OCI-LY1 (cell line): ENCODE measurements around the gene OR2H2.

ENCODE experiments used
- H2AFZ ChIP-seq: fragments of 200-600 bp; sonication (generic), shearing (Covaris generic); 2 replicates; pipeline ENCODE4 v1.6.0; 2014; ENCODE audit warnings: antibody characterized with exemption, mild to moderate bottlenecking, low read length
- H3F3A ChIP-seq: fragments of 200-600 bp; sonication (generic), shearing (Covaris generic); 2 replicates; pipeline ENCODE4 v1.6.0; 2014; ENCODE audit warnings: mild to moderate bottlenecking, antibody characterized with exemption, low read length, moderate library complexity; ENCODE audit not compliant: insufficient read depth
- H3K27ac ChIP-seq: fragments of 200-600 bp; sonication (generic); 2 replicates; pipeline ENCODE4 v1.5.1; 2014; ENCODE audit warnings: low read length, mixed run types, mild to moderate bottlenecking, low read depth; ENCODE audit not compliant: poor library complexity, severe bottlenecking
- H3K27me3 ChIP-seq: fragments of 200-600 bp; sonication (generic); 2 replicates; pipeline ENCODE4 v1.6.0; 2014; ENCODE audit warnings: antibody characterized with exemption, mild to moderate bottlenecking, low read length, moderate library complexity; ENCODE audit not compliant: insufficient read depth
- H3K36me3 ChIP-seq: fragments of 200-600 bp; sonication (generic); 2 replicates; pipeline ENCODE4 v1.6.1; 2014; ENCODE audit warnings: mild to moderate bottlenecking, antibody characterized with exemption, low read length, moderate library complexity, mixed read lengths; ENCODE audit not compliant: insufficient read depth
- H3K4me1 ChIP-seq: fragments of 200-600 bp; sonication (generic); 2 replicates; pipeline ENCODE4 v1.5.1; 2014; ENCODE audit warnings: mild to moderate bottlenecking, low read length, moderate library complexity; ENCODE audit not compliant: insufficient read depth, severe bottlenecking
- H3K4me2 ChIP-seq: fragments of 200-600 bp; sonication (generic), shearing (Covaris generic); 2 replicates; pipeline ENCODE4 v1.6.1; 2014; ENCODE audit warnings: low read length
- H3K4me3 ChIP-seq: fragments of 200-600 bp; sonication (generic); 2 replicates; pipeline ENCODE4 v1.5.1; 2014; ENCODE audit warnings: low read length, low read depth, mild to moderate bottlenecking, mixed read lengths; ENCODE audit not compliant: poor library complexity, severe bottlenecking
- H3K79me2 ChIP-seq: fragments of 200-600 bp; shearing (Covaris generic); 2 replicates; pipeline ENCODE4 v1.6.1; 2016; ENCODE audit warnings: mixed run types, low read length, mixed read lengths; ENCODE audit not compliant: insufficient read depth
- H3K9ac ChIP-seq: fragments of 200-600 bp; sonication (generic), shearing (Covaris generic); 2 replicates; pipeline ENCODE4 v1.6.1; 2014; ENCODE audit warnings: mild to moderate bottlenecking, low read length, mixed read lengths
- H3K9me2 ChIP-seq: fragments of 200-600 bp; sonication (generic), shearing (Covaris generic); 2 replicates; pipeline ENCODE4 v1.6.1; 2014; ENCODE audit warnings: low read depth, mild to moderate bottlenecking, low read length, mixed read lengths
- H3K9me3 ChIP-seq: fragments of 200-600 bp; shearing (Covaris generic); 2 replicates; pipeline ENCODE4 v1.6.1; 2014; ENCODE audit warnings: low read length, mixed read lengths
- H4K20me1 ChIP-seq: fragments of 200-600 bp; sonication (generic), shearing (Covaris generic); 2 replicates; pipeline ENCODE4 v1.6.0; 2016; ENCODE audit warnings: mild to moderate bottlenecking, low read length; ENCODE audit not compliant: insufficient read depth
- CTCF ChIP-seq: fragments of 200-600 bp; sonication (generic), shearing (Covaris generic); IDR thresholded peaks from 2 replicates; pipeline ENCODE4 v1.5.1; 2017; ENCODE audit warnings: mild to moderate bottlenecking, antibody characterized with exemption, low read length, moderate library complexity, mixed read lengths
- EZH2 ChIP-seq: fragments of 200-600 bp; sonication (generic), shearing (Covaris generic); IDR thresholded peaks from 2 replicates; pipeline ENCODE4 v1.8.0; 2017; ENCODE audit warnings: borderline replicate concordance, mixed run types, mild to moderate bottlenecking, antibody characterized with exemption, low read length, moderate library complexity, mixed read lengths

The OR2H2 gene

GRCh38 chr6:29584821-29585220 lies at the start of gene OR2H2:
Gene OR2H2 (plus strand): TSS chr6:29585121. CDS start chr6:29587945, 2,824 bp downstream.
- H3K9ac ChIP-seq, result no peak within 1 kb of the TSS
- no peak within 1 kb of the TSS for H3K4me3 ChIP-seq
- no peaks in the 10 kb centered on the region for H3K4me1 ChIP-seq
- no peaks in the 10 kb centered on the region for H3K9me3 ChIP-seq
- H3K27ac ChIP-seq, result no peak within 1 kb of the TSS
- no peaks in the 10 kb centered on the region for H3K79me2 ChIP-seq
- no peaks in the 10 kb centered on the region for H3K36me3 ChIP-seq
- no peak within 1 kb of the TSS for H2AFZ ChIP-seq
- H3K9me2 ChIP-seq, result no peaks in the 10 kb centered on the region
- H3K27me3 ChIP-seq, result no peaks in the 10 kb centered on the region
- TF ChIP-seq EZH2 (no peak), CTCF (no peak)
- no peaks in the 10 kb centered on the region for H4K20me1 ChIP-seq
- no peaks in the 10 kb centered on the region for H3F3A ChIP-seq
- no peak within 1 kb of the TSS for H3K4me2 ChIP-seq

DNA sequence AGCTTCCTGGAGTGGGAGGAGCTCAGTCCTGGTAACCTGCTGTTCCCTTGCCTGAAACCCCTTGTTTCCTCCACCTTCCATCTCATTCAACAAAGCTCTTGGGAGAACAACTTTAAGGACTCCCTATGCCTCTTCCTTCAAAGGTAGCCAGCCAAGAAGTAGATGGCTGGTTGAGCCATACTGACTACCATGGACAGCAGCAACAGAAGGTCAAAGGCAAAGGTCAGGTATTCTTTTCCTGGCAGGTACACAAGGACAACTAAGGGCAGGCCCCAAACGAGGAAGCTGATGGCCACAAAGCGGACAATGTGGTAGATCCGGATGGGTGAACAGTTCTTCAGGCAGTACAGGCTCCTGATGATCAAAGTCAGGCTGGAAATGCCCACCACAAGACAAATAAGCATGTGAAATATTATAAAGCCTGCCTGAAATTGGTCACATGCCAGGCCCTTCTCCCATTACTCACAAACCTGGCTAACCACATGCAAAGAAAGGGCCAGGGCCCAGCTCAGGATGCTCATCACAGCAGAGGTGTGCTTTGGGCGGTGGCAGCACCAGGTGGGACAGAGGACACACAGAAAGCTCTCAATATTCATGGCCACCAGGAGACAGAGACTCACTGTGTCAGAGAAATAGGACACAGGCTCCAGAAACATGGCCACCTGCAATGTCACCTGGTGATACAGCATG lies 47.1 kb upstream of the OR2H2 start:
- Histone ChIP-seq H3K27ac (no peak overlapping the region), H3K9me2 (no peaks in the 10 kb centered on the region), H3K27me3 (no peaks in the 10 kb centered on the region), H3K79me2 (no peaks in the 10 kb centered on the region), H3K4me3 (no peak overlapping the region), H3K36me3 (no peaks in the 10 kb centered on the region), H3K4me1 (no peaks in the 10 kb centered on the region), H3K9me3 (no peaks in the 10 kb centered on the region), H4K20me1 (no peaks in the 10 kb centered on the region), H3K4me2 (no peak overlapping the region), H3F3A (no peaks in the 10 kb centered on the region), H2AFZ (no peak overlapping the region), H3K9ac (no peak overlapping the region)
- TF ChIP-seq CTCF, result no peak
- TF ChIP-seq EZH2, result no peak

- Histone ChIP-seq H3K36me3 (no peaks in the 10 kb centered on the region), H3K27ac (no peak overlapping the region), H4K20me1 (no peaks in the 10 kb centered on the region), H3K4me1 (no peaks in the 10 kb centered on the region), H3F3A (no peaks in the 10 kb centered on the region), H2AFZ (no peak overlapping the region), H3K9me2 (no peaks in the 10 kb centered on the region), H3K27me3 (no peaks in the 10 kb centered on the region), H3K79me2 (no peaks in the 10 kb centered on the region), H3K9me3 (no peaks in the 10 kb centered on the region), H3K4me3 (no peak overlapping the region), H3K4me2 (no peak overlapping the region), H3K9ac (no peak overlapping the region)
- TF ChIP-seq EZH2 (no peak), CTCF (no peak)
These were observed 37.3 kb upstream of the OR2H2 start for GRCh38 chr6:29547573-29547972.
